ENCODE measurements around the gene PCDHGB7.
A peak's percentile ranks its signal among the peaks of the same experiment; 100 is the strongest.

The PCDHGB7 gene

GRCh38 chr5:141399555-141400258 is 17.8 kb upstream of the PCDHGB7 start:
- TF ChIP-seq, protein P1, sequence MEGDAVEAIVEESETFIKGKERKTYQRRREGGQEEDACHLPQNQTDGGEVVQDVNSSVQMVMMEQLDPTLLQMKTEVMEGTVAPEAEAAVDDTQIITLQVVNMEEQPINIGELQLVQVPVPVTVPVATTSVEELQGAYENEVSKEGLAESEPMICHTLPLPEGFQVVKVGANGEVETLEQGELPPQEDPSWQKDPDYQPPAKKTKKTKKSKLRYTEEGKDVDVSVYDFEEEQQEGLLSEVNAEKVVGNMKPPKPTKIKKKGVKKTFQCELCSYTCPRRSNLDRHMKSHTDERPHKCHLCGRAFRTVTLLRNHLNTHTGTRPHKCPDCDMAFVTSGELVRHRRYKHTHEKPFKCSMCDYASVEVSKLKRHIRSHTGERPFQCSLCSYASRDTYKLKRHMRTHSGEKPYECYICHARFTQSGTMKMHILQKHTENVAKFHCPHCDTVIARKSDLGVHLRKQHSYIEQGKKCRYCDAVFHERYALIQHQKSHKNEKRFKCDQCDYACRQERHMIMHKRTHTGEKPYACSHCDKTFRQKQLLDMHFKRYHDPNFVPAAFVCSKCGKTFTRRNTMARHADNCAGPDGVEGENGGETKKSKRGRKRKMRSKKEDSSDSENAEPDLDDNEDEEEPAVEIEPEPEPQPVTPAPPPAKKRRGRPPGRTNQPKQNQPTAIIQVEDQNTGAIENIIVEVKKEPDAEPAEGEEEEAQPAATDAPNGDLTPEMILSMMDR (IDR thresholded peaks at IDR 0.05; ENCODE audit: unreplicated experiment in 3 of 3): no peak
- peaks cover 63% of the 10 kb centered on the region for H3K9me3 Mint-ChIP-seq
- H3K27me3 Mint-ChIP-seq (ENCODE audit: low read depth): no peaks in the 10 kb centered on the region
- no peak overlapping the region for H3K27ac Mint-ChIP-seq
- H3K4me1 Mint-ChIP-seq: no peaks in the 10 kb centered on the region
- H3K36me3 Mint-ChIP-seq (ENCODE audit: low read depth): peaks cover 48% of the 10 kb centered on the region
- H3K4me3 Mint-ChIP-seq: no peak overlapping the region

GRCh38 chr5:141402553-141403243 is 14.8 kb upstream of the PCDHGB7 start, which contains the start of gene PCDHGA9:
TSS of gene PCDHGA9 (plus strand) at chr5:141402778. CDS start at chr5:141402953, 175 bp downstream.
- TF ChIP-seq, protein P1 (IDR thresholded peaks at IDR 0.05; ENCODE audit: unreplicated experiment in 3 of 3): no peak
- no peak within 1 kb of the TSS for H3K4me3 Mint-ChIP-seq
- H3K27me3 Mint-ChIP-seq (ENCODE audit: low read depth): peaks cover 7% of the 10 kb centered on the region
- H3K36me3 Mint-ChIP-seq (ENCODE audit: low read depth): peaks cover 47% of the 10 kb centered on the region
- no peak within 1 kb of the TSS for H3K27ac Mint-ChIP-seq
- peaks cover 63% of the 10 kb centered on the region for H3K9me3 Mint-ChIP-seq
- H3K4me1 Mint-ChIP-seq: no peaks in the 10 kb centered on the region

DNA sequence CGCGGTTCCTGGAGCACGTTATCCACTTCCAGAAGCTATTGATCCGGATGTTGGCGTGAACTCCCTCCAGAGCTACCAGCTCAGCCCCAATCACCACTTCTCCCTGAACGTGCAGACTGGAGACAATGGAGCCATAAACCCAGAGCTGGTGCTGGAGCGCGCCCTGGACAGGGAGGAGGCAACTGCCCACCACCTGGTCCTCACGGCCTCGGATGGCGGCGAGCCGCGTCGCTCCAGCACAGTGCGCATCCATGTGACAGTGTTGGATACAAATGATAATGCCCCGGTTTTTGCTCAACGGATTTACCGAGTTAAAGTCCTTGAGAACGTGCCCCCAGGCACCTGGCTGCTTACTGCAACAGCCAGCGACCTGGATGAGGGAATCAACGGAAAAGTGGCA is 14.1 kb upstream of the PCDHGB7 start:
- Mint-ChIP-seq H3K27ac (no peak overlapping the region), H3K4me1 (peaks cover 4% of the 10 kb centered on the region), H3K36me3 (ENCODE audit: low read depth) (peaks cover 53% of the 10 kb centered on the region), H3K9me3 (peaks cover 70% of the 10 kb centered on the region), H3K4me3 (no peak overlapping the region), H3K27me3 (ENCODE audit: low read depth) (peaks cover 11% of the 10 kb centered on the region)
- TF ChIP-seq, protein P1 (IDR thresholded peaks at IDR 0.05; ENCODE audit: unreplicated experiment in 3 of 3): no peak

DNA sequence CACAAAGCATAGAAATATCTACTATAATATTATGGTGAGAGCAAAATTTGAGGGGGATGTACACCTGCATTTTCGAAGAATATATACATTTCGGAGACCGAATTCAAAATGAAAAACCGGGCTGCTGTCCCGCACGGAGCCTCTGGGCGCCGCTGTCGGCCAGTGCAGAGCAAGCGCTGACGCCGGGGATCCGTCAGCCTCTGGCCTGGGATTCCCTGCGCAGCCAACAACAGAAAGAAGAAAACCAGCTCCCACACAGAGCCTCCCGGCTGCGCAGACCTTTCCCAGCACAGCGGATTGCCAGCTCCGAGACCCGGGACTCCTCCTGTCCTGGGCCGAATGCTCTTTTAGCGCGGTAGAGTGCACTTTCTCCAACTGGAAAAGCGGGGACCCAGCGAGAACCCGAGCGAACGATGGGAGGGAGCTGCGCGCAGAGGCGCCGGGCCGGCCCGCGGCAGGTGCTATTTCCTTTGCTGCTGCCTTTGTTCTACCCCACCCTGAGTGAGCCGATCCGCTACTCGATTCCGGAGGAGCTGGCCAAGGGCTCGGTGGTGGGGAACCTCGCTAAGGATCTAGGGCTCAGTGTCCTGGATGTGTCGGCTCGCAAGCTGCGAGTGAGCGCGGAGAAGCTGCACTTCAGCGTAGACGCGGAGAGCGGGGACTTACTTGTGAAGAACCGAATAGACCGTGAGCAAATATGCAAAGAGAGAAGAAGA is 9.5 kb upstream of the PCDHGB7 start, which contains the start of gene PCDHGB6:
PCDHGB6 (plus strand) TSS at position 232 of the 716 bp plus-strand sequence; CDS start at position 414, 182 bp downstream.
- Mint-ChIP-seq H3K27ac (peak within 1 kb of the TSS; percentile 95 to 98 (median 96)), H3K27me3 (ENCODE audit: low read depth) (peaks cover 21% of the 10 kb centered on the region), H3K9me3 (peaks cover 70% of the 10 kb centered on the region), H3K4me1 (peaks cover 15% of the 10 kb centered on the region), H3K4me3 (peak within 1 kb of the TSS; percentile 95 to 96 (median 95)), H3K36me3 (ENCODE audit: low read depth) (peaks cover 79% of the 10 kb centered on the region)
- TF ChIP-seq, protein P1 (IDR thresholded peaks at IDR 0.05; ENCODE audit: unreplicated experiment in 3 of 3): peak; percentile 85 to 96 (median 93)

- peak overlapping the region in 2 of 3 experiments; percentile 56 to 86 for H3K27ac Mint-ChIP-seq
- peak overlapping the region; percentile 77 to 95 (median 80) for H3K4me3 Mint-ChIP-seq
- TF ChIP-seq, protein P1 (IDR thresholded peaks at IDR 0.05; ENCODE audit: unreplicated experiment in 3 of 3): no peak
- H3K4me1 Mint-ChIP-seq: peaks cover 15% of the 10 kb centered on the region
- peaks cover 73% of the 10 kb centered on the region for H3K9me3 Mint-ChIP-seq
- H3K36me3 Mint-ChIP-seq (ENCODE audit: low read depth): peaks cover 87% of the 10 kb centered on the region
- H3K27me3 Mint-ChIP-seq (ENCODE audit: low read depth): peaks cover 27% of the 10 kb centered on the region
Measured at GRCh38 chr5:141409598-141410306, 7.7 kb upstream of the PCDHGB7 start.

Data from nephron (organoid).